NCI-H146 (cell line): ENCODE measurements around the gene HIGD1B.

Experiments
- DNase-seq: peaks from one replicate; lab custom pipeline; 2025; lab: John Stamatoyannopoulos, UW

Gene HIGD1B

GRCh38 chr17:44878627-44879221 is 31.0 kb downstream of the HIGD1B start:
- DNase-seq: peak; percentile 34

DNA sequence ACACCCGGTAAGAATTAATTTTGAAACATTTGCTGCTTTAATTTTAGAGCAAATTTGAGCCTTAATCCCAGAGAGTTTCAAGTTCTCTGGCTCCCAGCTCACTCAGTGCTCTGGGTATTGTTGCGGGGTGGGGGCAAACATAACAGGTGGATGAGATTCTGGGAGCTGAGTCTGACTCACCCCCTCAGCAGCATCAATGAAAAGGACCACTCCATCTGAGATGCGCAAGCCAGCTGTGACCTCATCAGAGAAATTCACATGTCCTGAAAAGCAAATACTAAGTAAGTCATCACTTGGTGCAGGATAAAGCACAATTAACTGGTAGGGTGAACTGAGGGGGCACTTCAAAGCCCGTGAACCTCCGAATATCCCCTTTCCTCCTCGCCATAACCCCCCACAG is 31.7 kb downstream of the HIGD1B start:
- no peak for DNase-seq

DNA sequence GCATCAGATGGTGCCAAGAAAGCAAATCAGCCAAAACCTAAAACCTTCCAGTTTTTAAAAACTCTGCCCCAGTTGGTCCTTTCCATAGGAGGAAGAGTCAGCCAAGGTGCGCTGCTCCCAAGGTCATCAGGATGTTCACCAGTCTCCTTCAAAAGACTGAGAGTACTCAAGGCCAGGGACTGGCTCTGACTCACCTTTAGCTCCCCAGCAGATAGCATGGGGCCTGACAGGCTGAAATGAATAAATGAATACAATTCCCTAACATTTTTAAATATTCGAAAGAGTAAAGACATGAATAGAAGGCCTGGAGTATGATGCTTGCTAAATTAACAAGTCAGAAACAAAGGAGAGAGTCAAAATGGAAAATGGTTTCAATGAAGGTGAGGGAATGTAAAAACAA is 32.4 kb downstream of the HIGD1B start:
- no peak for DNase-seq

DNA sequence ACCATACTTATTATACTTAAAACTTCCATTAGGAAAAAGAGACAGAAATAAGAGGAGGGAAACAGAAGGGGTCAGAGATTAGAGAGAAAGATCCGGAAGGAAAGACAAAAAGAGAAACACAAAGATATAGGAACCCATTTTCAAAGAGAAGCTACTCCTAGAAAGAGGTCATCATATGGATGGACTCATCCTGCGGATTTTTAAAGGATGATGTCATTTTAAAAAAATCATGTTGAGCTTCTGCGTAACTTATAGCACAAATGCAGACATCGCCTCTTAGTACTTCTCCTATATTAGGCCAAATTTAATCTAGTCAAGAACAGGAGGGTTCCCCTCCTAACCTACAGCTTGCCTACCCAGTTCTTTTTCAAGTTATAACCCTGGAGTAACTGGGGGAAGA is 33.5 kb downstream of the HIGD1B start:
- DNase-seq: no peak

- no peak for DNase-seq
Observed at GRCh38 chr17:44884941-44885340, 37.3 kb downstream of the HIGD1B start.

GRCh38 chr17:44887016-44887415 is 39.3 kb downstream of the HIGD1B start:
- no peak for DNase-seq

DNA sequence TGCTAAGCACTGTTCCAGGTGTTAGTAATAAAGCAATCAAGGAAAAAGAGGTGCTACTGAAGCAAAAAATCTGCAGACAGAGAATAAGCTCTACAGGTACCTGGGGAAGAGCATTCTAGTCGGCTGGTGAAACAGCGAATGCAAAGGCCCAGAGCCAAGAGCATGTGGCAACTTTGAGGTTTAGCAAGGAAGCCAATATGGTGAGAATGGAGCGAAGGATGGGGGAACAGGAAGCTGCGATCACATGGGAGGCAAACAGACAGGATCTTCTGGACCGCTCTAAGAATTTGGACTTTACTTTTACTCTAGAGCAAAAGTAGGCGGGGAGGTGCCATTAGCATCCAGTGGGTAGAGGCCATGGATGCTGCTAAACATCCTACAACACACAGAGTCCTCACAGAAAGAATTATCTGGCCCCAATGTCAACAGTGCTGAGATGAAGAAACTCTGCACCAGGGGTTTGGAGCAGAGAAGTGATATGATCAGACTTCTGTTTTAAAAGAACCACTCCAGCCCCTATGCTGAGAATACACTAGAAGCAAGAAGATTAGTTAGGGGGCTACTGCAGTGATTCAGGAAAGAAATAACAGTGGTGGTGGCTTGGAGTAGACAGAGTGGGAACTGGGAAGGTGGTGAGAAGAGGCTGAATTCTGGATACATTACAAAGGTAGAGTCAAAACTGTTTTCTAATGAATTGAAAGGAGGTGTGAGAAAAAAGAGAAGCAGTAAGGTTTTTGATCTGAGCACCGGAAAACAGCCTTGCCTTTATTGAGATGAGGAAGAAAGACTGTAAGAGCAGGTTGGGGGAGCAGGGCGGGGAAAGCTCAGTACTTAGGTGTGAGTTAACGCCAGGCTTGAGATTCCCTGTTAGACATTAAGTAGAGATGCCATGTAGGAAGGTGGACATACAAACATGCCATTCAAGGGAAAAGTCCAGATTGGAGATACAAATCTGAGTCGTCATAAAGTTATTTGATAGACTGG is 40.6 kb downstream of the HIGD1B start:
- no peak for DNase-seq

- DNase-seq: no peak
Observed at GRCh38 chr17:44889003-44889402, 41.3 kb downstream of the HIGD1B start.

GRCh38 chr17:44892250-44892649 is 44.6 kb downstream of the HIGD1B start:
- peak; percentile 68 for DNase-seq

GRCh38 chr17:44894642-44895041 is 47.0 kb downstream of the HIGD1B start:
- no peak for DNase-seq

DNA sequence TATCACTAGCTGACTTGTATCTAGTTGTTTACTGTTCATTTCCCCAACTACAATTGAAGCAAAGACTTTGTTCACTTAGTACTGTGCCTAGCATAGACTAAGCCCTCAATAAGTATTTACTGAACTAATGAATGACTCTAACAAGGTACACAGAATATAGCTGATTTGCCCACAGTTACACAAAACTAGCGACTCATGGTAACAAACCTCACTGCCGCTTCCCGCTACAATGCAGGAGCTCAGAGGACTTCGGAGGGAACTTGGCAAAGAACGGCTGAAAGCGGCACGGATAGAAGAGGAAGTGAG is 51.0 kb downstream of the HIGD1B start:
- no peak for DNase-seq

GRCh38 chr17:44899074-44899782 is 51.5 kb downstream of the HIGD1B start, which contains the start of gene EFTUD2:
EFTUD2 (minus strand) TSS chr17:44899445; CDS start chr17:44894521, 4,924 bp downstream.
- peak; percentile 89 for DNase-seq
